Measurements from ENCODE around the gene MAGI2. TPM values are rescaled to one million over a fixed set of nuclear protein-coding genes. Genes with fewer than 3 reads are reported as not detected.

Gene MAGI2
- total RNA-seq, 1 experiment from 2014 or later = 14.3 TPM

DNA sequence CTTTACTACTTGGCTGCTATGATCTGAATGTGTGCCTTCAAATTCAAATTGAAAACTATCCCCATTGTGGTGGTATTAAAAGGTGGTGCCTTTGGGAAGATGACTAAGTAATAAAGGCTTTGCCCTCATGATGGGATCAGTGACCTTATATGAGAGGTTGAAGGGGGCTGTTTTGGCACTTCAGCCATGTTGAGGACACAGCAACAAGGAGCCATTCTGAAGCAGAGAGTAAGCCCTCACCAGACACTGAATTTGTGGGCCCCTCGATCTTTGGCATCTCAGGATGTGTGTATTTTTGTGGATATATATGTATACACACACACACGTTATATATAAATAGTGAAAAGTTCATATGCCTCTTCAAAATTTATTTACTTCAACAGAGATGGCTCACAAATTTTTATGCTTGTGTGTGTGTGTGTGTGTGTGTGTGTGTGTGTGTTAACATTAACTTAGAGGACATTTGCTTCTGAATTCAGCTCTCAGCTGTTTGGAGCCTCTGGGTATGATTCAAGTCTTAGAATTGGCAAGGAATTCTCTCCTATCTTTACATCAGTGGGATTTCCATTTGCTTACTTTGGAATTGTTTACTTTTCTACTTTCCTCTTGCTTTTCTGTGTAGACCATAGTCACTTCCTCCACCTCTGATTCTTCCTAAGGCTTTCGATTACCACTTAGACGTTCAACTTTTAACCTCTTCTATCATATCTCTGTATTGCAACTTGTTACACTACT lies 66.6 kb downstream of the MAGI2 start:
- no peak overlapping the region for H3K27ac Mint-ChIP-seq
- Histone ChIP-seq H2BK12ac (ENCODE audit: insufficient read length, low read depth, low read length) (no peak overlapping the region), H3K9me3 (ENCODE audit: control insufficient read depth, low read depth, low read length) (no peaks in the 10 kb centered on the region), H3K79me1 (ENCODE audit: insufficient read depth, low read depth, low read length, poor library complexity, severe bottlenecking) (no peaks in the 10 kb centered on the region), H3K4me1 (ENCODE audit: insufficient read depth, low read length) (no peaks in the 10 kb centered on the region), H3K4me2 (ENCODE audit: insufficient read depth, insufficient read length, low read length) (no peak overlapping the region), H3T11ph (ENCODE audit: low read length) (no peak overlapping the region), H3K4ac (ENCODE audit: low read depth, low read length) (no peak overlapping the region), H2BK20ac (ENCODE audit: low read depth, low read length, poor library complexity, severe bottlenecking) (no peak overlapping the region), H2AK5ac (ENCODE audit: insufficient read length, low read length) (no peak overlapping the region), H4K91ac (ENCODE audit: insufficient read length, low read depth, low read length) (no peak overlapping the region), H2BK120ac (ENCODE audit: low read depth, low read length, poor library complexity, severe bottlenecking) (no peak overlapping the region), H3K14ac (ENCODE audit: insufficient read depth, low read length) (no peak overlapping the region), H2BK5ac (ENCODE audit: insufficient read length, low read length) (no peak overlapping the region), H2BK15ac (ENCODE audit: low read depth, low read length) (no peak overlapping the region), H3K79me2 (ENCODE audit: insufficient read depth, low read length) (no peaks in the 10 kb centered on the region), H4K20me1 (ENCODE audit: control insufficient read depth, insufficient read depth, insufficient read length) (no peaks in the 10 kb centered on the region), H3K56ac (ENCODE audit: insufficient read length, low read depth, low read length) (no peak overlapping the region), H3K9ac (ENCODE audit: extremely low read depth, insufficient read length, low read length) (no peak overlapping the region), H3K23me2 (ENCODE audit: insufficient read length, low read depth, low read length, poor library complexity, severe bottlenecking) (no peaks in the 10 kb centered on the region), H4K5ac (ENCODE audit: insufficient read length, low read depth, low read length) (no peak overlapping the region), H3K27ac (ENCODE audit: insufficient read length, low read depth, low read length) (no peak overlapping the region), H3K18ac (ENCODE audit: insufficient read length, low read depth, low read length) (no peak overlapping the region), H2AFZ (ENCODE audit: low read length) (no peak overlapping the region), H4K8ac (replicated peaks; ENCODE audit: insufficient read length, low read depth, low read length) (no peak overlapping the region), H3K23ac (ENCODE audit: insufficient read length, low read depth, low read length) (no peak overlapping the region), H3K27me3 (ENCODE audit: insufficient read depth, low read length) (no peaks in the 10 kb centered on the region)
- no CpG with 5 or more reads among the region's 4 CpGs for WGBS (ENCODE audit: extremely low coverage, insufficient read length, low lambda C conversion rate)
- DNase-seq = no peak
- peaks cover 3% of the 10 kb centered on the region in 2 experiments; a peak in 2 of 4 replicates for H3K4me1 Mint-ChIP-seq
- H3K9me3 Mint-ChIP-seq = peaks cover 0 to 2% of the 10 kb centered on the region in 2 experiments; a peak in 2 of 5 replicates
- H3K4me3 Mint-ChIP-seq = no peak overlapping the region
- TF ChIP-seq, protein P1, sequence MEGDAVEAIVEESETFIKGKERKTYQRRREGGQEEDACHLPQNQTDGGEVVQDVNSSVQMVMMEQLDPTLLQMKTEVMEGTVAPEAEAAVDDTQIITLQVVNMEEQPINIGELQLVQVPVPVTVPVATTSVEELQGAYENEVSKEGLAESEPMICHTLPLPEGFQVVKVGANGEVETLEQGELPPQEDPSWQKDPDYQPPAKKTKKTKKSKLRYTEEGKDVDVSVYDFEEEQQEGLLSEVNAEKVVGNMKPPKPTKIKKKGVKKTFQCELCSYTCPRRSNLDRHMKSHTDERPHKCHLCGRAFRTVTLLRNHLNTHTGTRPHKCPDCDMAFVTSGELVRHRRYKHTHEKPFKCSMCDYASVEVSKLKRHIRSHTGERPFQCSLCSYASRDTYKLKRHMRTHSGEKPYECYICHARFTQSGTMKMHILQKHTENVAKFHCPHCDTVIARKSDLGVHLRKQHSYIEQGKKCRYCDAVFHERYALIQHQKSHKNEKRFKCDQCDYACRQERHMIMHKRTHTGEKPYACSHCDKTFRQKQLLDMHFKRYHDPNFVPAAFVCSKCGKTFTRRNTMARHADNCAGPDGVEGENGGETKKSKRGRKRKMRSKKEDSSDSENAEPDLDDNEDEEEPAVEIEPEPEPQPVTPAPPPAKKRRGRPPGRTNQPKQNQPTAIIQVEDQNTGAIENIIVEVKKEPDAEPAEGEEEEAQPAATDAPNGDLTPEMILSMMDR (conservative IDR thresholded peaks at IDR 0.05) = no peak
- H3K27me3 Mint-ChIP-seq (ENCODE audit: low read depth) = no peaks in the 10 kb centered on the region
- H3K36me3 Mint-ChIP-seq (ENCODE audit: insufficient read depth in 1 of 3, low read depth in 3 of 3) = no peaks in the 10 kb centered on the region
